GM12878 (cell line): ENCODE data around the gene MYO16.

Experiments
- PAX8 ChIP-seq: fragments of 450-650 bp; IDR thresholded peaks from 2 replicates; pipeline ENCODE4 v1.6.1; 2017; ENCODE audit warnings: mild to moderate bottlenecking, moderate library complexity
- POLR2A ChIP-seq: IDR thresholded peaks from 2 replicates; pipeline ENCODE4 v1.6.1; 2011; ENCODE audit warnings: low read depth, mild to moderate bottlenecking, low read length
- TBL1XR1 ChIP-seq: IDR thresholded peaks from 2 replicates; pipeline ENCODE4 v1.6.1; 2012; ENCODE audit warnings: low read depth, low read length, improper control_type of control experiment

GRCh38 chr13:108833531-108833930, 204.1 kb downstream of the MYO16 start:
- no peak for TF ChIP-seq POLR2A
- TF ChIP-seq PAX8 = no peak
- TF ChIP-seq TBL1XR1 = no peak
